NCI-H748 treated with DMSO at 0.1 percent for 48 hours (cell line): ENCODE results near the gene DEPDC4.

Source experiments
- DNase-seq: peaks from one replicate; lab custom pipeline; 2025; lab: John Stamatoyannopoulos, UW

Gene DEPDC4

GRCh38 chr12:100213016-100213891, 53.6 kb downstream of the DEPDC4 start:
- DNase-seq: no peak

GRCh38 chr12:100211698-100212097, 55.2 kb downstream of the DEPDC4 start:
- no peak for DNase-seq

- DNase-seq: no peak
Measured at GRCh38 chr12:100208834-100209233, 58.0 kb downstream of the DEPDC4 start.

DNA sequence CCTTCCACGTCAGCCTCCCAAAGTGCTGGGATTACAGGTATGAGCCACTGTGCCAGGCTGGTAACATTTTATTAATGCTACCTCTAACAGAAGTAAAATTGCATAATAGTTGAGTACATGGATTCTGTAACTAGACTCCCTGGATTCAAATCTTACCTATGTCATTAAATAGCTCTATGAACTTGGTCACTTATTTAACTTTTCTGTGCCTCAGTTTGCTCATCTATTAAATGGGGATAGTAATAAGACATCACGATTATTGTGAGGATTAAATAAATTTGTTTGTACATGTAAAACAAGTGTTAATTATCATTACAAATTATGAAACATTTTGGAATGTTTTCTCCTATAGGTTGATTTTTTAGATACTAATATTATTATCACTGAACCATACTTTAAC, 59.6 kb downstream of the DEPDC4 start:
- DNase-seq: no peak

DNA sequence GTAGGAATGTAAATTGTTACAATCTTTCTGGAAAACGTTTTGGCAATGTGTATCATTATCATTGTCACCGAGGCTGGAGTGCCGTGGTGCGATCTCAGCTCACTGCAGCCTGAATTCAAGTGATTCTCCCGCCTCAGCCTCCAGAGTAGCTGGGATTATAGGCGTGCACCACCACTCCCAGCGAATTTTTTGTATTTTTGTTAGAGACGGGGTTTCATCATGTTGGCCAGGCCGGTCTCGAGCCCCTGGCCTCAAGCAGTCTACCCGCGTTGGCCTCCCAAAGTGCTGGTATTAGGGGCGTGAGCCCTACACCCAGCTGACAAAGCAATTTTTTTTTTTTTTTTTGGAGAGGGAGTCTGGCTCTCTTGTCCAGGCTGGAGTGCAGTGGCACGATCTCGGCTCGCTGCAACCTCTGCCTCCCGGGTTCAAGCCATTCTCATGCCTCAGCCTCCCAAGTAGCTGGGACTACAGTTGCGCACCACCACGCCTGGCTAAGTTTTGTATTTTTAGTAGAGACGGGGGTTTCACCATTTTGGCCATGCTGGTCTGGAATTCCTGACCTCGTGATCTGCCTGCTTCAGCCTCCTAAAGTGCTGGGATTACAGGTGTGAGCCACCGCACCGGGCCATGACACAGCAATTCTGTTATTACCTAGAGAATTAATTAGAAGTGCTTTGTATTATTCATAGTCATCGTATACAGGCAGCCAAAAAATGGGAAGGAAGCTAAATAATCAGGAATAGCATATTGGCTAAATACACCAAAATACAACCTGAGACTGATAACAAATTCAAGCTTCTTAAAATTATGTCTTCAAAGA, 65.1 kb downstream of the DEPDC4 start:
- no peak for DNase-seq

DNA sequence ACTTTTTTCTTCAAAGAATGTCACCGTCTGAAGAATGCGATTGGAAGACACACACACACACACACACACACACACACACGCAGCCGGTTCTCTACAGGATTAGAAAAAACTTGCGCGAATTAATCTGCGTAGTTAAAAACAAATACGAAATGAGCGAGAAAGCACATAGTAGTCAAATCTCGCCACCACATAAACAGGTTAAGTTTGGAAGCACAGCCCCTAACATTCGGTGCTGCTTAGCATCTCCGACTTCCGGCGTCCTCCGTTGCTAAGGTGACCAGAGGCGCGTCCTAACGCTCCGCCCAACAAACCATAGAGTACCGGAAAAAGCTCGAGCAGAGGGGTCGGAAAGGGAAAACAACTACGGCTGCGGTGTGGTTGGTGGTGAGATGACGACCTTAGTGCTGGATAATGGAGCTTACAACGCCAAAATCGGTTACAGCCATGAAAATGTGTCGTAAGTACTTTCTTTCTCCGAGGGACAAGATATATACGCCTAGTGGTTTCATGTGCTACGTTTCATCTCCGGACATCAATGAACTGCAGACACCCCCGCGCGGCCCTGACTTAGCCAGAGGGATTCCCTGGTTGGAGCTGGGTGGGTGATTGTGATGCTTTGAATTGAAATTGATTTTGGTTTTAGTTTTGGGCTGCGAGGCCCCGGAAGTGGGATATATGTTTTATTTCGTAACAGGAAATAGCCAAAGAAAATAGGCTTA, 66.3 kb downstream of the DEPDC4 start, which contains the start of gene ACTR6:
ACTR6 (plus strand) TSS at position 353 of the 719 bp plus-strand sequence; CDS start at position 390, 37 bp downstream.
- DNase-seq: peak; percentile 89

DNA sequence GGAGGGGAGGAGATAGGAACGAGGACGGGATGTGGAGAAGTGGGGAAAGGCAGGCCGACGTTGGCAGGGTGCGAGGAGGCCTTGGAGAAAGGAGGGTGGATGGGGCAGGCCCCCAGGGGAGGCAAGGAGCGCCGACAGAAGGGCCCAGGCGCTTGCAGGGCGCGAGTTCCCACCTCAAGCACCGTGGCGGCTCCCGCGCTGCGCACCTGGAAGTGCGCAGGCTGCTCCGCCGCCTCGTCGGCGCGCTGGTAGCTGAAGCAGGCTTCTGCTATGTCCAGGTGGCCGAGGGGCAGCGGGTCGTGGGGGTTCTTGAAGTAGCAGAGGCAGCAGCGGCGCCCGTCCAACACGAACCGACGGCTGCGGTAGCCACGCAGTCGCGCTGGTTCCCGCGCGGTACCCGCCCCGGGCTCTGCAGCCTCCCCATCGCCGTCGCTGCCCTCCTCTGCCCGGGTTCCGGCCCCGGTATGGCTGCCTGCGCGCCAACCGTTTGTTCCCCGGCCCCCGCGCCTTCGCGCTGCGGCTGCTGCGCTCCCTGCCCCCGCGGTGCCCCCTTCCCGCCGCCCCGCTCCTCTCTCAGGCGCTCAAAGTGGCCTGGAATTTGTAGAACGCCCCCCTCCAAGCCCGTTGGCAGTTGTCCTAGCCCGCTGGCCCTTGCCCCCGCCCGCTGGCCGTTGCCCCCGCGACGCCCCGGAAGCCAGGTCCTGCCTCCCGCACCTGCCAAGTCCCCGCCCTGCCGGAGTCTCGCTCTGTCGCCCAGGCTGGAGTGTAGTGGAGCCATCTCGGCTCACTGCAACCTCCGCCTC, 67.3 kb downstream of the DEPDC4 start:
- peak; percentile 55 for DNase-seq

- DNase-seq: no peak
Measured at GRCh38 chr12:100199023-100199346, 67.9 kb downstream of the DEPDC4 start.

DNA sequence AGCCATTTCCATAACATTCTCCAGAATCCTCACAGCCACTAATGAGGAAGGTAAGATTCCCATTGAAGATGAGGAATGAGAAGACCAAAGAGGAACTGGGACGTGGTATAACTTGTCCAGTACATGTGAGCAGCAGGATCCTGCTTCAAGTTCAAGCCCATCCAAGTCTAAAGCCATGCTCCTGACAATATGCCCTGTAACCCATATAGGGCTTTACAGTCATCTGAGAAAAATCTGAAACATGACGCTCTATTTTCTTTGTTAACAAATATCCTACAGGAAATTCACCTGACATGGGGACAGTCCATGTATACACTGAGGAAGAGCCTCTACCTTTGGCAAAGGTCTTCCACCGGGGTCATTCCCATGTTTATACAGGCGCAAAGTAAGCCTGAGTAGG, 69.4 kb downstream of the DEPDC4 start:
- no peak for DNase-seq

DNA sequence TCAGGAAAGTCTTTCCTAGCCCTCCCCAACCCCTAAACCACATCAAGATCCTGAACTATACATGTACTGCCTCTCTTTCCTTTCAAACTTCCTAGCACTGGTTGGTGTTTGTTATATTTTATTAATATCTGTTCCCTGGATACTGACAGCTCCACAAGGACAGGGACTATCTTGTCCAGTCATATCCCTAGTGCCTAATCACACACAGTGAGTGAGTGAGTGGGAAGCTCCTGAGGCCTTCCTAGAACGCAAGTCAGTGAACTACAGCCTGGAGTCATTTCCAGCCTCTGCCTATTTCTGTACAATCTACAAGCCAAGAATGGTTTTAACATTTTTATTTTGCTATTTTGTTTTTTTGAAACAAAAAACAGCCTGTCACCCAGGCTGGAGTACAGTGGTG, 73.8 kb downstream of the DEPDC4 start:
- no peak for DNase-seq
